Keratinocyte (primary cell): ENCODE data around the gene DHODH. TPM values are rescaled to one million over a fixed set of nuclear protein-coding genes. Genes with fewer than 3 reads are reported as not detected.

ENCODE experiments used
- DNase-seq: peaks from one replicate; pipeline ENCODE4 v3.0.0-alpha.2; 2011; ENCODE audit warnings: low read depth, missing footprints, low spot score
- FAIRE-seq: peaks from 2 replicates; lab custom pipeline; 2011; peaks lifted over from hg19 to GRCh38; lab: Jason Lieb, UNC
- H2AFZ ChIP-seq: 2 replicates; pipeline ENCODE4 v1.6.0; 2012; ENCODE audit warnings: low read length, control low read depth, inconsistent platforms; ENCODE audit not compliant: control insufficient read depth
- H3K27ac ChIP-seq: 2 replicates; pipeline ENCODE4 v1.5.1; 2011; ENCODE audit warnings: low read length; ENCODE audit not compliant: control insufficient read depth, insufficient read depth
- H3K27me3 ChIP-seq: 3 replicates; pipeline ENCODE4 v1.6.0; 2011; ENCODE audit warnings: low read length; ENCODE audit not compliant: control insufficient read depth, insufficient read depth; ENCODE audit errors: extremely low read depth
- H3K36me3 ChIP-seq, 2 experiments: 2 replicates in 1 of 2; 3 replicates in 1 of 2; pipeline ENCODE4 v1.5.1; 2011; ENCODE audit warnings: low read length in 2 of 2, mild to moderate bottlenecking in 1 of 2; ENCODE audit not compliant: control insufficient read depth in 2 of 2, insufficient read depth in 2 of 2; ENCODE audit errors: extremely low read depth in 1 of 2
- H3K4me1 ChIP-seq: 3 replicates; pipeline ENCODE4 v1.5.1; 2011; ENCODE audit warnings: low read length; ENCODE audit not compliant: control insufficient read depth, insufficient read depth; ENCODE audit errors: extremely low read depth
- H3K4me2 ChIP-seq: 3 replicates; pipeline ENCODE4 v1.6.0; 2011; ENCODE audit warnings: low read depth, low read length; ENCODE audit not compliant: control insufficient read depth, insufficient read depth; ENCODE audit errors: extremely low read depth
- H3K4me3 ChIP-seq, 3 experiments: fragments of 200-600 bp in 1 of 3; sonication (generic) in 1 of 3; 2 replicates in 2 of 3; 3 replicates in 1 of 3; pipeline ENCODE4 v1.5.1; 2011 to 2016; ENCODE audit warnings: low read length in 3 of 3, mild to moderate bottlenecking in 3 of 3, control low read depth in 2 of 3, inconsistent platforms in 1 of 3, low read depth in 1 of 3, mixed read lengths in 1 of 3, mixed run types in 1 of 3, moderate library complexity in 1 of 3; ENCODE audit not compliant: control insufficient read depth in 2 of 3, insufficient read depth in 2 of 3; ENCODE audit errors: extremely low read depth in 1 of 3
- H3K79me2 ChIP-seq: 2 replicates; pipeline ENCODE4 v1.6.0; 2012; ENCODE audit warnings: low read length; ENCODE audit not compliant: control insufficient read depth, insufficient read depth
- H3K9ac ChIP-seq: 3 replicates; pipeline ENCODE4 v1.6.0; 2011; ENCODE audit warnings: low read length; ENCODE audit not compliant: control insufficient read depth, insufficient read depth; ENCODE audit errors: extremely low read depth
- H3K9me1 ChIP-seq: 3 replicates; pipeline ENCODE4 v1.6.0; 2011; ENCODE audit warnings: low read length; ENCODE audit not compliant: control insufficient read depth, insufficient read depth; ENCODE audit errors: extremely low read depth
- H3K9me3 ChIP-seq: 2 replicates; pipeline ENCODE4 v1.5.1; 2012; ENCODE audit warnings: low read depth, low read length; ENCODE audit not compliant: control insufficient read depth
- H4K20me1 ChIP-seq: 3 replicates; pipeline ENCODE4 v1.6.0; 2011; ENCODE audit warnings: low read length; ENCODE audit not compliant: control insufficient read depth, insufficient read depth; ENCODE audit errors: extremely low read depth
- EZH2 ChIP-seq: IDR thresholded peaks from one replicate; pipeline ENCODE4 v1.6.1; 2012; ENCODE audit warnings: inconsistent platforms, mild to moderate bottlenecking, low read length, moderate library complexity
- dilution Hi-C: fragments of 300-500 bp; cut with MboI; formaldehyde crosslinking; loops from one replicate; pipeline ENCODE4 v1.7.0; 2020; ENCODE audit warnings: low sequenced_read_pairs; ENCODE audit not compliant: extremely low pct_ligation_motif_present
- polyA plus RNA-seq, 5 experiments: library from polyadenylated mRNA; depleted of rRNA in 3 of 5; stranded (reverse) in 3 of 5; stranded (forward) in 1 of 5; unstranded in 1 of 5; fragments of >200 nt; gene quantifications; 1 replicate in 1 of 5; 2 replicates in 3 of 5; 3 replicates in 1 of 5; pipeline versions ENCODE4 v1.2.1 to v1.2.3, GENCODE V29; 2011 to 2012; ENCODE audit warnings: missing spikeins in 2 of 5, low read depth in 1 of 5, low replicate concordance in 1 of 5
- TF ChIP-seq, protein P1 (sequence below), 3 experiments: IDR thresholded peaks in 1 of 3; conservative IDR thresholded peaks in 1 of 3; optimal IDR thresholded peaks in 1 of 3; 2 replicates in 2 of 3; 3 replicates in 1 of 3; pipeline versions ENCODE3 to v1.5.1; 2011; ENCODE audit warnings: low read length in 3 of 3, mild to moderate bottlenecking in 3 of 3, moderate library complexity in 2 of 3, control low read depth in 1 of 3, inconsistent platforms in 1 of 3; ENCODE audit not compliant: insufficient read depth in 2 of 3; ENCODE audit errors: extremely low read depth in 1 of 3

The DHODH gene
- polyA plus RNA-seq, 1 donor (not counting 4 experiments of a cell fraction or from before 2014, with no cell fraction given): 5.4 TPM

DNA sequence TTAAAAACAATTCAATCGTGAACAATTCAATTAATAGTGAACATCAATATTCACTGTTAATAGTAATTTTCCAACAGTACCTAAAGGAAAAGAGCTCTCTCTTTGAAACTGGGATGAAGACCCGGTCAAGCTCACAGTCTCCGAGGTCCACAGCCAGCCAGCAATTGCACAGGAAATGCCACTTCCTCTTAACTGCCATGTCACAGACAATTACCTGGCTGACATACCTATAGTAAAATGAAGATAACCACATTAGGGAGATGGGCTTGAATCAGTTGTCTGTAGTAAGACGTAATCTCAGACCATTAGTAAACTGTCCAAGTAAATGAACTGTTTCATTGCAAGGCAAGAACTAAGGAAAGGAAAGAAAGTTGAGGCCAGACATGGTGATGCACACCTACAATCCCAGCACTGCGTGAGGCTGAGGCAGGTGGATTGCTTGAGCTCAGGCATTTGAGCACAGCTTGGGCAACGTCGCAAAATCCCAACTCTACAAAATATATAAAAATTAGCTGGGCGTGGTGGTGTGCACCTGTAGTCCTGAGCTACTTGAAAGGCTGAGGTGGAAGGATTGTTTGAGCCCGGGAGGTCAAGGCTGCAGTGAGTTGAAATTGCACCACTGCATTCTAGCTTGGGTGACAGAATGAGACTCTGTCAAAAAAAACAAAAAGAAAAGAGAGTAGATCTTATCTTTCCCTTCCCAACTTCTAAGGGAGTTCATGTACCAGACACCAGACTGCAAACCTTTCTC lies 45.2 kb upstream of the DHODH start:
- TF ChIP-seq, protein P1, sequence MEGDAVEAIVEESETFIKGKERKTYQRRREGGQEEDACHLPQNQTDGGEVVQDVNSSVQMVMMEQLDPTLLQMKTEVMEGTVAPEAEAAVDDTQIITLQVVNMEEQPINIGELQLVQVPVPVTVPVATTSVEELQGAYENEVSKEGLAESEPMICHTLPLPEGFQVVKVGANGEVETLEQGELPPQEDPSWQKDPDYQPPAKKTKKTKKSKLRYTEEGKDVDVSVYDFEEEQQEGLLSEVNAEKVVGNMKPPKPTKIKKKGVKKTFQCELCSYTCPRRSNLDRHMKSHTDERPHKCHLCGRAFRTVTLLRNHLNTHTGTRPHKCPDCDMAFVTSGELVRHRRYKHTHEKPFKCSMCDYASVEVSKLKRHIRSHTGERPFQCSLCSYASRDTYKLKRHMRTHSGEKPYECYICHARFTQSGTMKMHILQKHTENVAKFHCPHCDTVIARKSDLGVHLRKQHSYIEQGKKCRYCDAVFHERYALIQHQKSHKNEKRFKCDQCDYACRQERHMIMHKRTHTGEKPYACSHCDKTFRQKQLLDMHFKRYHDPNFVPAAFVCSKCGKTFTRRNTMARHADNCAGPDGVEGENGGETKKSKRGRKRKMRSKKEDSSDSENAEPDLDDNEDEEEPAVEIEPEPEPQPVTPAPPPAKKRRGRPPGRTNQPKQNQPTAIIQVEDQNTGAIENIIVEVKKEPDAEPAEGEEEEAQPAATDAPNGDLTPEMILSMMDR (optimal IDR thresholded peaks at IDR 0.05 in 1 of 3, IDR thresholded peaks at IDR 0.05 in 1 of 3, conservative IDR thresholded peaks at IDR 0.05 in 1 of 3; ENCODE audit: extremely low read depth in 1 of 3, insufficient read depth in 2 of 3, low read length in 3 of 3): no peak
- no peak for TF ChIP-seq EZH2
- DNase-seq (no peak), FAIRE-seq (no peak)
- dilution Hi-C loops: no loop called here
- H3K36me3 ChIP-seq: no peaks in the 10 kb centered on the region
- H3K9me3 ChIP-seq: no peaks in the 10 kb centered on the region
- H3K4me1 ChIP-seq: no peaks in the 10 kb centered on the region
- no peaks in the 10 kb centered on the region for H3K9me1 ChIP-seq
- no peak overlapping the region for H2AFZ ChIP-seq
- no peaks in the 10 kb centered on the region for H3K79me2 ChIP-seq
- no peak overlapping the region for H3K4me2 ChIP-seq
- no peaks in the 10 kb centered on the region for H3K27me3 ChIP-seq
- no peak overlapping the region for H3K27ac ChIP-seq
- no peak overlapping the region for H3K9ac ChIP-seq
- H3K4me3 ChIP-seq: no peak overlapping the region
- H4K20me1 ChIP-seq: no peaks in the 10 kb centered on the region

DNA sequence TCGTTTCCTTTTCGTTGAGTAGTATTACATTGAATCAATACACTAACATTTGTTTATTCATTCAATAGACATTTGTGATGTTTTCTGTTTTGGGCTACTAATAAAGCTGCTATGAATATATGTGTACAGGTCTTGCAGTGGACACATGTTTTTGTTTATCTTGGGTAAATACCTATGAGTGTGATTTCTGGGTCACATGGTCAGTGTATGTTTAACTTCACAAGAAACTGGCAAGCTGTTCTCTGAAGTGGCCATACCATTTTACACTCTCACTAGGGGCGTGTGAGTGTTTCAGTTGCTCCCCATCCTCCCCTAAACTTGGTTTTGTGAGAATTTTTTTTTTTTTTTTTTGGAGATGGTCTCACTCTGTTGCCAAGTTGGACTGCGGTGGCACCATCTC lies 43.3 kb upstream of the DHODH start:
- H4K20me1 ChIP-seq: no peaks in the 10 kb centered on the region
- H3K4me2 ChIP-seq: no peak overlapping the region
- H3K9ac ChIP-seq: no peak overlapping the region
- no peaks in the 10 kb centered on the region for H3K9me1 ChIP-seq
- no peaks in the 10 kb centered on the region for H3K9me3 ChIP-seq
- no peak for TF ChIP-seq EZH2
- TF ChIP-seq, protein P1 (optimal IDR thresholded peaks at IDR 0.05 in 1 of 3, IDR thresholded peaks at IDR 0.05 in 1 of 3, conservative IDR thresholded peaks at IDR 0.05 in 1 of 3; ENCODE audit: extremely low read depth in 1 of 3, insufficient read depth in 2 of 3, low read length in 3 of 3): no peak
- dilution Hi-C loops: no loop called here
- H3K79me2 ChIP-seq: no peaks in the 10 kb centered on the region
- DNase-seq: no peak
- no peaks in the 10 kb centered on the region for H3K36me3 ChIP-seq
- H2AFZ ChIP-seq: no peak overlapping the region
- H3K27me3 ChIP-seq: no peaks in the 10 kb centered on the region
- H3K4me1 ChIP-seq: no peaks in the 10 kb centered on the region
- no peak overlapping the region for H3K27ac ChIP-seq
- no peak for FAIRE-seq
- no peak overlapping the region for H3K4me3 ChIP-seq
